ENCODE data around the gene CNTN4. TPM values are rescaled to one million over a fixed set of nuclear protein-coding genes. Genes with fewer than 3 reads are reported as not detected.

CNTN4 gene
- total and polyA plus RNA-seq, 2 experiments from 2014 or later = 5.6 to 7.9 TPM

- Histone ChIP-seq H3K9me3 (ENCODE audit: low read depth) (no peaks in the 10 kb centered on the region), H3K4me1 (ENCODE audit: low read depth) (peaks cover 18% of the 10 kb centered on the region), H3K27ac (no peak overlapping the region), H3K36me3 (no peaks in the 10 kb centered on the region), H3K4me3 (no peak overlapping the region), H3K27me3 (no peaks in the 10 kb centered on the region)
- TF ChIP-seq CTCF (IDR thresholded peaks at IDR 0.05; ENCODE audit: low read depth, low read length) = no peak
- DNase-seq (ENCODE audit: low read depth in 1 of 2, low spot score in 1 of 2) = no peak
Measured at GRCh38 chr3:2657971-2658370, 559.3 kb downstream of the CNTN4 start.

- Histone ChIP-seq H3K27me3 (no peaks in the 10 kb centered on the region), H3K36me3 (no peaks in the 10 kb centered on the region), H3K9me3 (ENCODE audit: low read depth) (no peaks in the 10 kb centered on the region), H3K4me1 (ENCODE audit: low read depth) (peaks cover 8% of the 10 kb centered on the region), H3K27ac (no peak overlapping the region), H3K4me3 (no peak overlapping the region)
- no peak for DNase-seq (ENCODE audit: low read depth in 1 of 2, low spot score in 1 of 2)
- TF ChIP-seq CTCF (IDR thresholded peaks at IDR 0.05; ENCODE audit: low read depth, low read length) = no peak
Measured at GRCh38 chr3:2659896-2660295, 561.2 kb downstream of the CNTN4 start.

- Histone ChIP-seq H3K36me3 (no peaks in the 10 kb centered on the region), H3K27me3 (no peaks in the 10 kb centered on the region), H3K27ac (no peak overlapping the region), H3K9me3 (ENCODE audit: low read depth) (no peaks in the 10 kb centered on the region), H3K4me3 (no peak overlapping the region), H3K4me1 (ENCODE audit: low read depth) (no peaks in the 10 kb centered on the region)
- no peak for DNase-seq (ENCODE audit: low read depth in 1 of 2, low spot score in 1 of 2)
- TF ChIP-seq CTCF (IDR thresholded peaks at IDR 0.05; ENCODE audit: low read depth, low read length) = no peak
Measured at GRCh38 chr3:2661078-2661477, 562.4 kb downstream of the CNTN4 start.

GRCh38 chr3:2677501-2677900, 578.8 kb downstream of the CNTN4 start:
- Histone ChIP-seq H3K36me3 (no peaks in the 10 kb centered on the region), H3K27me3 (no peaks in the 10 kb centered on the region), H3K27ac (no peak overlapping the region), H3K9me3 (ENCODE audit: low read depth) (no peaks in the 10 kb centered on the region), H3K4me3 (no peak overlapping the region), H3K4me1 (ENCODE audit: low read depth) (no peaks in the 10 kb centered on the region)
- TF ChIP-seq CTCF (IDR thresholded peaks at IDR 0.05; ENCODE audit: low read depth, low read length) = no peak
- no peak for DNase-seq (ENCODE audit: low read depth in 1 of 2, low spot score in 1 of 2)

- Histone ChIP-seq H3K27ac (no peak overlapping the region), H3K4me1 (ENCODE audit: low read depth) (no peaks in the 10 kb centered on the region), H3K27me3 (no peaks in the 10 kb centered on the region), H3K36me3 (no peaks in the 10 kb centered on the region), H3K4me3 (no peak overlapping the region), H3K9me3 (ENCODE audit: low read depth) (no peaks in the 10 kb centered on the region)
- TF ChIP-seq CTCF (IDR thresholded peaks at IDR 0.05; ENCODE audit: low read depth, low read length) = no peak
- no peak for DNase-seq (ENCODE audit: low read depth in 1 of 2, low spot score in 1 of 2)
Measured at GRCh38 chr3:2680236-2680635, 581.6 kb downstream of the CNTN4 start.

- H3K4me1 ChIP-seq (ENCODE audit: low read depth) = no peaks in the 10 kb centered on the region
- no peaks in the 10 kb centered on the region for H3K27me3 ChIP-seq
- no peak for DNase-seq (ENCODE audit: low read depth in 1 of 2, low spot score in 1 of 2)
- no peak for TF ChIP-seq CTCF (IDR thresholded peaks at IDR 0.05; ENCODE audit: low read depth, low read length)
- H3K27ac ChIP-seq = no peak overlapping the region
- H3K36me3 ChIP-seq = no peaks in the 10 kb centered on the region
- H3K9me3 ChIP-seq (ENCODE audit: low read depth) = no peaks in the 10 kb centered on the region
- H3K4me3 ChIP-seq = no peak overlapping the region
Measured at GRCh38 chr3:2684046-2684445, 585.4 kb downstream of the CNTN4 start.

Data from cardiac muscle cell (in vitro differentiated cells and primary cell).